GM12891 (cell line): ENCODE data around the gene TANGO6.

Experiments
- POLR2A ChIP-seq: IDR thresholded peaks from 2 replicates; pipeline ENCODE4 v1.6.1; 2011; ENCODE audit warnings: low read depth, low read length, control low read depth
- POLR2AphosphoS5 ChIP-seq: IDR thresholded peaks from 2 replicates; pipeline ENCODE4 v1.6.1; 2011; ENCODE audit warnings: low read depth, low read length, control low read depth

GRCh38 chr16:69116906-69117305, 273.6 kb downstream of the TANGO6 start:
- TF ChIP-seq POLR2AphosphoS5 (no peak), POLR2A (no peak)
